ENCODE data around the gene PRR23E. TPM values are rescaled to one million over a fixed set of nuclear protein-coding genes. Genes with fewer than 3 reads are reported as not detected.

PRR23E gene
- total RNA-seq, 1 donor: not detected

DNA sequence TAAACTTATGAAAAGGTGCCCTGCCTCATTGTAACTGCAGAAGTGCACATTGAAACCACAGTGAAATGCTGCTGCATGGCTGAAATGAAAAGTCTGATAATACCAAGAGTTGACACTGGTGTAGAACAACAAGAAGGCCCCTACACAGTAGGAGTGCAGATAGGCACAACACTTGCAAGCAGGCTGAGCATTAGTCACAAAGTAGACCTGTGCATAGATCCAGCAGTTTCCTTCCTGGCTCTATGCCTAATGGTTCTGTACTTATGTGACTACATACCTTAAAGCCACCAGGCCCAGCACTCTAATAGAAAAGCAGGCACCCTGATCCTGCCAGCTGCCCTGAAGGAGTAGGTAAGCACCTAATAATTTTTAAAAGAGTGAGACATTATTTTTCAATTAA is 41.8 kb downstream of the PRR23E start:
- TF ChIP-seq, protein P1, sequence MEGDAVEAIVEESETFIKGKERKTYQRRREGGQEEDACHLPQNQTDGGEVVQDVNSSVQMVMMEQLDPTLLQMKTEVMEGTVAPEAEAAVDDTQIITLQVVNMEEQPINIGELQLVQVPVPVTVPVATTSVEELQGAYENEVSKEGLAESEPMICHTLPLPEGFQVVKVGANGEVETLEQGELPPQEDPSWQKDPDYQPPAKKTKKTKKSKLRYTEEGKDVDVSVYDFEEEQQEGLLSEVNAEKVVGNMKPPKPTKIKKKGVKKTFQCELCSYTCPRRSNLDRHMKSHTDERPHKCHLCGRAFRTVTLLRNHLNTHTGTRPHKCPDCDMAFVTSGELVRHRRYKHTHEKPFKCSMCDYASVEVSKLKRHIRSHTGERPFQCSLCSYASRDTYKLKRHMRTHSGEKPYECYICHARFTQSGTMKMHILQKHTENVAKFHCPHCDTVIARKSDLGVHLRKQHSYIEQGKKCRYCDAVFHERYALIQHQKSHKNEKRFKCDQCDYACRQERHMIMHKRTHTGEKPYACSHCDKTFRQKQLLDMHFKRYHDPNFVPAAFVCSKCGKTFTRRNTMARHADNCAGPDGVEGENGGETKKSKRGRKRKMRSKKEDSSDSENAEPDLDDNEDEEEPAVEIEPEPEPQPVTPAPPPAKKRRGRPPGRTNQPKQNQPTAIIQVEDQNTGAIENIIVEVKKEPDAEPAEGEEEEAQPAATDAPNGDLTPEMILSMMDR (IDR thresholded peaks at IDR 0.05; ENCODE audit: insufficient read depth, low read depth, low read length): no peak
- DNase-seq (ENCODE audit: low read depth): no peak
- no peak overlapping the region for H3K4me3 ChIP-seq (ENCODE audit: low read depth, low read length)

DNA sequence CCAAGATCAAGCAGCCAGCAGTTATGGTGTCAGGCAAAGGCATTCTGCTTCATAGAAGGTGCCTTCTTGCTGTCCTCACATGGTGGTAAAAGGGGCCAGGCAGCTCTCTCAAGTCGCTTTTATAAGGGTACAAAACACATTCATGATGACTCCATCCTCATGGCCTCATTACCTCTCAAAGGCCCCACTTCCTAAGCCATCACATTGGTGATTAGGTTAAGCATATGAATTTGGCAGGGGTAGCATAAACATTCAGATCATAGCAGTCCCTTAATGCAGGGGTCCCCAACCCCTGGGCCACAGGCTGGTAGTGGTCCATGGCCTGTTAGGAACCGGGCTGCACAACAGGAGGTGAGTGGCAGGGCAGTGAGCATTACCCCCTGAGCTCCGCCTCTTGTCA is 42.8 kb downstream of the PRR23E start:
- TF ChIP-seq, protein P1 (IDR thresholded peaks at IDR 0.05; ENCODE audit: insufficient read depth, low read depth, low read length): no peak
- H3K4me3 ChIP-seq (ENCODE audit: low read depth, low read length): no peak overlapping the region
- no peak for DNase-seq (ENCODE audit: low read depth)

DNA sequence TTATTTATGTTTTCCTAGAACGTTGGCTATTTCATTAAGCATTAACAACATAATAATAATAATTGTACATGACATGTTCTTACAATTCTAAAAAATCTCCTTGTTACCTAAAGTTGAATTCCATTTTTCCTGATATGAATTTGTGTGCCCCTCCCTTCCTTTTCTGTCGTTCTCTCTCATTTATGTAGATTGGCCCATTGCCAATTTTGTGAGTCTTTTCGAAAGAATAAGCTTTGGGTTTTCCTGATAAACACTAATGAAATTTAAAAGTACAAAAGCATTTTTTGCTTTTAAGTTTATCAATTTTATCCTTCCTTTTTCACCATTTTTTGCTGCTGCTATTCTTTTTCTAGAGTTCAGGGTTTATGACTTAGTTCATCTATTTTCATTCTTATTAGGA is 44.9 kb downstream of the PRR23E start:
- TF ChIP-seq, protein P1 (IDR thresholded peaks at IDR 0.05; ENCODE audit: insufficient read depth, low read depth, low read length): no peak
- DNase-seq (ENCODE audit: low read depth): no peak
- no peak overlapping the region for H3K4me3 ChIP-seq (ENCODE audit: low read depth, low read length)

DNA sequence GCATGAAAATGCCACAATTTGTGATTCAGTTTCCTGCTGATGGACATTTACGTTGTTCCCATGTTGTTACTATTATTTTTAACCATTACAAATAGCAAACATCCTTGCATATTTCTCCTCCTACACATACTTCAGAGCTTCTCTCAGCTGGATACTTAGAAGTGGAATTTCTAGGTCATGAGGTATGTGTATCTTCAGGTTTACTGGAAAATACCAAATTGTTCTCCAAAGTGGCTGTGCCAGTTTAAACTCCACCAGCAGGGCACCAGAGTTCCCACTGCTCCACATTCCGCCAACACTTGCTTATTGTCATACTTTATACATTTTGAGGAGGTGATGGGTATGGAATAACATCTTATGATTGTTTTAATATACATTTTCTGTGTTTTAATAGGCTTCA is 45.7 kb downstream of the PRR23E start:
- DNase-seq (ENCODE audit: low read depth): peak; percentile 37
- TF ChIP-seq, protein P1 (IDR thresholded peaks at IDR 0.05; ENCODE audit: insufficient read depth, low read depth, low read length): no peak

DNA sequence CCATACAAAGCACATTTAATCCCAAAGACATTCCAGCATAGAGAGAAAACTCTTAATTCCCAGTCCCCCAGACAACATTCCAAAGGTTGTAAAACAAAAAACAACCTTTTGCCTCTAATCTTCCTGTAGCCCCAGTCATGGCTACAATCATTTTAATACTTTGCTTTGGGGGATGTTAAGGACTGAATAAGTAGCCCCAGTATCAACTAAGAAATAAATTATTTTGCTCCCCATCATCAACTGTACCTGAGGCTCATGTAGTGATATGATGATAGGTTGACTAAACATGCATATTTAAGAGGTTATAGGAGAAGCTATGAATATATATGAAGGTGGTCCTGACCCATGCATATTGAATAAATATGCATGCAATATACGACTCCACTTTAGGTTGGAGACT is 54.4 kb downstream of the PRR23E start:
- TF ChIP-seq, protein P1 (IDR thresholded peaks at IDR 0.05; ENCODE audit: insufficient read depth, low read depth, low read length): no peak
- no peak for DNase-seq (ENCODE audit: low read depth)
- no peak overlapping the region for H3K4me3 ChIP-seq (ENCODE audit: low read depth, low read length)

More for the DNA sequence above, 45.7 kb downstream of the PRR23E start:
- no peak overlapping the region for H3K4me3 ChIP-seq (ENCODE audit: low read depth, low read length)

Small RNA genes lying within 50 kb of the gene (small RNA-seq; reads per million reads assigned to genes)
- gene RF00019: not detected
- gene RNU6-1047P: not detected

Other genes starting within 250 kb of the PRR23E start
- 63.0 and 70.2 TPM in 2 replicates for gene PLXNA1, start 210.0 kb upstream of the PRR23E start, total RNA-seq
- not detected in 2 replicates for gene PRR20G, start 94.9 kb downstream of the PRR23E start, total RNA-seq

All from fibroblast of villous mesenchyme (primary cell).